A549 (cell line): ENCODE measurements around the gene PTPN14. TPM values are rescaled to one million over a fixed set of nuclear protein-coding genes. Genes with fewer than 3 reads are reported as not detected.

Experiments
- ATAC-seq, 2 experiments: fragments of 200-7000 bp in 1 of 2; fragments of >200 bp in 1 of 2; cut with Nextera tagmentation in 1 of 2; cut with Tn5 transposase in 1 of 2; 3 replicates each; pipeline versions ENCODE4 v1.8.0 to v1.9.1; 2018 to 2020; ENCODE audit warnings: mild to moderate bottlenecking in 1 of 2, moderate library complexity in 1 of 2
- CTCF ChIA-PET: fragments of 300-600 bp; sonication (Branson Sonifier 250); formaldehyde crosslinking; extraction: SDS; loops from one replicate; lab custom pipeline; 2021; ENCODE audit warnings: antibody characterized with exemption, inconsistent platforms; lab: Yijun Ruan, JAX
- POLR2A ChIA-PET: fragments of 350-600 bp; formaldehyde crosslinking; extraction: SDS; loops from one replicate; lab custom pipeline; 2021; ENCODE audit warnings: antibody characterized with exemption, inconsistent platforms; lab: Yijun Ruan, JAX
- DNase-seq, 2 experiments: peaks; one replicate each; pipeline versions ENCODE4 v3.0.0 to v3.0.0-alpha.2; 2011 to 2016; ENCODE audit warnings: low read depth in 1 of 2, low spot score in 1 of 2
- FAIRE-seq: peaks from 2 replicates; lab custom pipeline; 2011; peaks lifted over from hg19 to GRCh38; lab: Jason Lieb, UNC
- H3K27ac ChIP-seq, 2 experiments: fragments of >200 bp; sonication (Bioruptor Twin); formaldehyde crosslinking; 3 replicates each; pipeline ENCODE4 v1.5.1; 2016 to 2017
- H3K4me1 ChIP-seq: fragments of >200 bp; sonication (Bioruptor Twin); formaldehyde crosslinking; 3 replicates; pipeline ENCODE4 v1.6.1; 2016
- H3K4me2 ChIP-seq: fragments of >200 bp; sonication (Bioruptor Twin); formaldehyde crosslinking; 3 replicates; pipeline ENCODE4 v1.6.1; 2016
- H3K4me3 ChIP-seq: fragments of >200 bp; sonication (Bioruptor Twin); formaldehyde crosslinking; 3 replicates; pipeline ENCODE4 v1.5.1; 2016
- H3K9me3 ChIP-seq: fragments of >200 bp; sonication (Bioruptor Twin); formaldehyde crosslinking; 3 replicates; pipeline ENCODE4 v1.6.1; 2016
- BCL3 ChIP-seq: fragments of >200 bp; sonication (Bioruptor Twin); formaldehyde crosslinking; IDR thresholded peaks from 3 replicates; pipeline ENCODE4 v1.6.1; 2016
- CHD2 ChIP-seq: fragments of 150-350 bp; IDR thresholded peaks from 2 replicates; pipeline ENCODE4 v1.6.1; 2014; ENCODE audit warnings: low read length; ENCODE audit not compliant: partially characterized antibody
- E2F6 ChIP-seq: IDR thresholded peaks from 2 replicates; pipeline ENCODE4 v1.6.1; 2012; ENCODE audit warnings: low read depth, borderline replicate concordance
- EHMT2 ChIP-seq: fragments of 200-600 bp; sonication (generic); IDR thresholded peaks from 2 replicates; pipeline ENCODE4 v1.6.1; 2016; ENCODE audit warnings: antibody characterized with exemption, low read depth, mild to moderate bottlenecking, moderate library complexity
- ESRRA ChIP-seq: fragments of 150-350 bp; IDR thresholded peaks from 2 replicates; pipeline ENCODE4 v1.6.1; 2014; ENCODE audit warnings: mild to moderate bottlenecking, low read length, borderline replicate concordance
- FOSB ChIP-seq: fragments of 250-450 bp; sonication (Bioruptor Pico); IDR thresholded peaks from 2 replicates; pipeline ENCODE4 v1.5.0; 2020; ENCODE audit warnings: mild to moderate bottlenecking, moderate library complexity
- FOSL2 ChIP-seq, 2 experiments: fragments of 450-650 bp in 1 of 2; fragments of >200 bp in 1 of 2; sonication (Bioruptor Twin) in 1 of 2; formaldehyde crosslinking; IDR thresholded peaks; 2 replicates each; pipeline versions ENCODE4 v1.5.0 to v1.6.1; 2016 to 2020; ENCODE audit warnings: mild to moderate bottlenecking in 1 of 2, moderate library complexity in 1 of 2
- GATA3 ChIP-seq: IDR thresholded peaks from 2 replicates; pipeline ENCODE4 v1.6.1; 2012; ENCODE audit warnings: borderline replicate concordance
- HDAC2 ChIP-seq: fragments of 200-600 bp; sonication (generic); IDR thresholded peaks from 2 replicates; pipeline ENCODE4 v1.6.1; 2016
- HES2 ChIP-seq: fragments of >200 bp; sonication (Bioruptor Twin); formaldehyde crosslinking; IDR thresholded peaks from 2 replicates; pipeline ENCODE4 v1.6.1; 2016
- HEYL ChIP-seq: fragments of 250-450 bp; sonication (Bioruptor Pico); IDR thresholded peaks from 2 replicates; pipeline ENCODE4 v1.8.0; 2021; ENCODE audit warnings: mild to moderate bottlenecking, moderate library complexity
- HMGXB4 ChIP-seq: fragments of 250-450 bp; sonication (Bioruptor Pico); IDR thresholded peaks from 2 replicates; pipeline ENCODE4 v1.5.0; 2021; ENCODE audit warnings: mild to moderate bottlenecking, moderate library complexity, borderline replicate concordance
- HOXA7 ChIP-seq: fragments of 250-450 bp; sonication (Bioruptor Pico); IDR thresholded peaks from 2 replicates; pipeline ENCODE4 v1.5.0; 2020; ENCODE audit warnings: mild to moderate bottlenecking, moderate library complexity
- HOXB13 ChIP-seq: fragments of 250-450 bp; sonication (Bioruptor Pico); IDR thresholded peaks from 2 replicates; pipeline ENCODE4 v1.5.0; 2020; ENCODE audit warnings: low read depth, mild to moderate bottlenecking, moderate library complexity
- HOXB5 ChIP-seq: fragments of 250-450 bp; sonication (Bioruptor Pico); IDR thresholded peaks from 2 replicates; pipeline ENCODE4 v1.5.0; 2020; ENCODE audit warnings: mild to moderate bottlenecking, moderate library complexity
- JUN ChIP-seq, 2 experiments: fragments of >200 bp; sonication (Bioruptor Twin); formaldehyde crosslinking; IDR thresholded peaks; 2 replicates in 1 of 2; 3 replicates in 1 of 2; pipeline ENCODE4 v1.6.1; 2016 to 2017
- KDM1A ChIP-seq: fragments of 200-600 bp; sonication (generic); IDR thresholded peaks from 2 replicates; pipeline ENCODE4 v1.6.1; 2016; ENCODE audit warnings: low read depth, mild to moderate bottlenecking
- KDM5A ChIP-seq: fragments of 200-600 bp; sonication (generic); IDR thresholded peaks from 2 replicates; pipeline ENCODE4 v1.6.1; 2016; ENCODE audit warnings: antibody characterized with exemption, mild to moderate bottlenecking
- MAFK ChIP-seq: fragments of 450-650 bp; IDR thresholded peaks from 2 replicates; pipeline ENCODE4 v1.6.1; 2014; ENCODE audit not compliant: partially characterized antibody
- NR3C1 ChIP-seq: fragments of >200 bp; sonication (Bioruptor Twin); formaldehyde crosslinking; IDR thresholded peaks from 3 replicates; pipeline ENCODE4 v1.6.1; 2017
- PBX3 ChIP-seq: IDR thresholded peaks from 2 replicates; pipeline ENCODE4 v1.6.1; 2012
- PHF8 ChIP-seq: fragments of 200-600 bp; sonication (generic); IDR thresholded peaks from 2 replicates; pipeline ENCODE4 v1.6.1; 2016; ENCODE audit warnings: low read depth, mild to moderate bottlenecking, antibody characterized with exemption, moderate library complexity, borderline replicate concordance
- RAD21 ChIP-seq, 2 experiments: fragments of >200 bp in 1 of 2; sonication (Bioruptor Twin) in 1 of 2; formaldehyde crosslinking in 1 of 2; IDR thresholded peaks in 1 of 2; conservative IDR thresholded peaks in 1 of 2; 2 replicates in 1 of 2; 3 replicates in 1 of 2; pipeline ENCODE4 v1.6.1; 2012 to 2018; ENCODE audit warnings: inconsistent platforms in 1 of 2
- RARB ChIP-seq: fragments of 250-450 bp; sonication (Bioruptor Pico); IDR thresholded peaks from 2 replicates; pipeline ENCODE4 v1.8.0; 2021; ENCODE audit warnings: mild to moderate bottlenecking, moderate library complexity
- TFCP2L1 ChIP-seq: fragments of 250-450 bp; sonication (Bioruptor Pico); IDR thresholded peaks from 2 replicates; pipeline ENCODE4 v1.5.0; 2021; ENCODE audit warnings: mild to moderate bottlenecking
- USF2 ChIP-seq: fragments of 450-650 bp; IDR thresholded peaks from 2 replicates; pipeline ENCODE4 v1.6.1; 2014; ENCODE audit warnings: antibody characterized with exemption
- ZC3H11A ChIP-seq: fragments of 450-650 bp; IDR thresholded peaks from 2 replicates; pipeline ENCODE4 v1.6.1; 2014; ENCODE audit warnings: antibody characterized with exemption, mild to moderate bottlenecking
- ZFP36 ChIP-seq: fragments of 450-650 bp; IDR thresholded peaks from 2 replicates; pipeline ENCODE4 v1.6.1; 2014; ENCODE audit warnings: borderline replicate concordance; ENCODE audit not compliant: partially characterized antibody
- ZNF302 ChIP-seq: fragments of 250-450 bp; sonication (Bioruptor Pico); IDR thresholded peaks from 2 replicates; pipeline ENCODE4 v1.9.0; 2021; ENCODE audit warnings: inconsistent platforms, mild to moderate bottlenecking, moderate library complexity
- WGBS: methylation state at CpG from one replicate; pipeline ENCODE4 v1.1.6; 2017; ENCODE audit errors: missing lambda C conversion rate; 5-methylcytosine and 5-hydroxymethylcytosine counted together
- polyA plus RNA-seq, 4 experiments: library from polyadenylated mRNA; depleted of rRNA in 3 of 4; stranded (reverse); fragments of >200 nt; fragmentation: RNase III in 1 of 4; extraction: RNeasy Plus Mini Kit Qiagen cat#74134 plus additional on column Dnase treatment in 1 of 4; gene quantifications; 2 replicates in 3 of 4; 3 replicates in 1 of 4; pipeline ENCODE4 v1.2.3, GENCODE V29; 2011 to 2017

The PTPN14 gene
- polyA plus RNA-seq, 2 of the 4 experiments (the other 2 are of a cell fraction), result 9.2 to 10.0 TPM

- H3K4me1 ChIP-seq, result peaks cover 15% of the 10 kb centered on the region
- peak in 1 of 2 experiments; percentile 38; a peak in 1 of 6 replicates for ATAC-seq
- no peak for TF ChIP-seq HEYL (CRISPR knock-in tag)
- TF ChIP-seq ZC3H11A, result no peak
- no peak for TF ChIP-seq KDM1A
- no peak for TF ChIP-seq HMGXB4 (CRISPR knock-in tag)
- no peak for TF ChIP-seq FOSB (CRISPR knock-in tag)
- no peak for TF ChIP-seq ZNF302 (CRISPR knock-in tag)
- TF ChIP-seq HOXA7 (CRISPR knock-in tag), result no peak
- no peak for TF ChIP-seq PBX3
- no peak for TF ChIP-seq E2F6
- TF ChIP-seq GATA3, result no peak
- no peak for TF ChIP-seq NR3C1
- no peak for TF ChIP-seq HOXB13 (CRISPR knock-in tag)
- no peak for TF ChIP-seq MAFK
- TF ChIP-seq TFCP2L1, result no peak
- no peak for TF ChIP-seq USF2
- TF ChIP-seq RAD21 (conservative IDR thresholded peaks at IDR 0.05 in 1 of 2, IDR thresholded peaks at IDR 0.05 in 1 of 2), result no peak
- TF ChIP-seq HES2, result no peak
- TF ChIP-seq HOXB5 (CRISPR knock-in tag), result no peak
Observed at GRCh38 chr1:214542275-214543199, 8.9 kb downstream of the PTPN14 start.

GRCh38 chr1:214541693-214542092 lies 9.7 kb downstream of the PTPN14 start:
- Histone ChIP-seq H3K4me1 (peaks cover 15% of the 10 kb centered on the region), H3K9me3 (no peaks in the 10 kb centered on the region), H3K27ac (no peak overlapping the region), H3K4me2 (no peak overlapping the region), H3K4me3 (no peak overlapping the region)
- DNase-seq, result no peak
- ATAC-seq, result no peak
- WGBS, result 76% methylated on average over 2 of the region's 2 CpGs
- FAIRE-seq, result no peak
- TF ChIP-seq KDM5A (no peak), ZNF302 (CRISPR knock-in tag) (no peak), BCL3 (no peak), HDAC2 (no peak), ZFP36 (no peak), ESRRA (no peak), CHD2 (no peak), EHMT2 (no peak), PHF8 (no peak), FOSL2 (IDR thresholded peaks at IDR 0.05) (no peak), FOSL2 (CRISPR knock-in tag; IDR thresholded peaks at IDR 0.05) (no peak), RARB (CRISPR knock-in tag) (no peak), NR3C1 (no peak), JUN (IDR thresholded peaks at IDR 0.05) (no peak)
- ChIA-PET POLR2A (no interaction called here), CTCF (interaction anchor here (1.1 kb wide), 1 partner anchor 8 kb away, joined by 4 read pairs; no protein-coding TSS in a partner anchor)

More at GRCh38 chr1:214542275-214543199, 8.9 kb downstream of the PTPN14 start:
- Histone ChIP-seq H3K4me2 (no peak overlapping the region), H3K4me3 (no peak overlapping the region), H3K27ac (no peak overlapping the region), H3K9me3 (no peaks in the 10 kb centered on the region)
- FAIRE-seq, result no peak
- POLR2A ChIA-PET, result no interaction called here
- WGBS, result 93% methylated on average over 11 of the region's 11 CpGs
- CTCF ChIA-PET, result interaction anchor here (1.0 to 1.7 kb wide), 3 partner anchors 7 to 43 kb away, joined by 3 to 4 read pairs (median 4); partner anchors contain the start of gene PTPN14
- DNase-seq, result no peak
